NCI-H226 (cell line): ENCODE measurements around the gene CYBA.

Source experiments
- DNase-seq: peaks from one replicate; pipeline ENCODE4 v3.0.0-alpha.2; 2015

Gene CYBA

GRCh38 chr16:88650749-88651275 lies at the start of gene CYBA:
Gene CYBA, minus strand, starts transcription at chr16:88651053. Its CDS starts 40 bp downstream, at chr16:88651013.
- peak; percentile 64 for DNase-seq

- DNase-seq = no peak
These were observed 49.4 kb upstream of the CYBA start for GRCh38 chr16:88700322-88700635.

- no peak for DNase-seq
These were observed 48.3 kb upstream of the CYBA start for GRCh38 chr16:88699180-88699579.

GRCh38 chr16:88698646-88699045 lies 47.8 kb upstream of the CYBA start:
- DNase-seq = no peak

GRCh38 chr16:88697831-88698615 lies 47.2 kb upstream of the CYBA start:
- no peak for DNase-seq

DNA sequence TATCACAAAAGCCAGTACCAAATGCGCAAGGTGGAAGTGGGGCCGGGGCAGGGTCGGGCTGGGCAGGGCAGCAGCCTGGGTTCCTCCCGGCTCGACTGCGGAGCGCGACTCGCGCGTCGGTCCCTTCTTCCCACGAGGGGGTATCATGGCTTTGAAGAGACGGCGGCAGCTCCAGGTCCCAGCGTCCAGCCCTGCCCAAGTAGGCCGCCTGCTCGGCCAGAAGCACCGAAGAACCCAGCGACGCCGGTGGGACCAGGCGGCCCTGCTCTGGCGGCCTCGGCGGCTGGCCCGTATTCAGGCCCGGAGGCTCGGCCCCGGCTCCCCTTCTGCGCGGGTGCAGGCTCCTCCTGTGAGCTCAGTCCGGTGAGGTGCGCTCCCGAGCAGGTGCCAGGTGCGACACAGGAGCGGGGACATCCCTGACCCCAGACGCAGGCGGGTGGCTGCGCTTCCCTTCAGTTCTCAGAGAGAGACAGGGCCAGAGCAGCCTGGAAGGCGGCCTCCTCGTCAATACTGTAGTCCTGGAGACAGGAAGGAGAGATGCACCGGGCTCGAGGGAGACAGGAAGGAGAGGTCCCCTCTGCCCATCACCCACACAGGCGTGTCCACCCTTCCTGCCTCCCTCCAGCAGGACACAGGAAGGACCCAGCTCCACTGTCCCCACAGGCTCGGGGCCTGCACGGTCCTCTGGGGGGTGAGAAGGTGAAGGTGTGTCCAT lies 46.4 kb upstream of the CYBA start:
- DNase-seq = no peak

DNA sequence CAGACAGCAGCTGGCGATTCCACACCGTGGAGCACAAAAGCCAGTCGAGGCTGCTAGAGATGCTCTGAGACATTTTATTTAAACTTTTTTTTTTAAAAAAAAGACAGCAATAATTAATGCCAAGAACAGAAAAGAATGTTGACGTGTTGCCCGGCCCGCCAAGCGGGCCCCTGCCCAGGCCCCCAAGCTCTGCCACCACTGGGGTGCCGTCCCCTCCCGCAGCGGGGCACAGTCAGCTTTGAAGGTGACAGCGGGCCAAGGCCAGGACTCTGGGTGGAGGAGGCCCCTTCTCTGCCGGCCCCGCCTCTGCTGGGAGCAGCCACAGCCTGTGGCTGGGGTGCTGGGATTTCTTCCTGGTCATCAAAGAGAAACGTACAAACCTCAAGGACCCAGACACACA lies 45.6 kb upstream of the CYBA start:
- no peak for DNase-seq

GRCh38 chr16:88695753-88696152 lies 44.9 kb upstream of the CYBA start:
- no peak for DNase-seq

GRCh38 chr16:88695218-88695617 lies 44.4 kb upstream of the CYBA start:
- no peak for DNase-seq

- DNase-seq = no peak
These were observed 43.6 kb upstream of the CYBA start for GRCh38 chr16:88694221-88695087.

DNA sequence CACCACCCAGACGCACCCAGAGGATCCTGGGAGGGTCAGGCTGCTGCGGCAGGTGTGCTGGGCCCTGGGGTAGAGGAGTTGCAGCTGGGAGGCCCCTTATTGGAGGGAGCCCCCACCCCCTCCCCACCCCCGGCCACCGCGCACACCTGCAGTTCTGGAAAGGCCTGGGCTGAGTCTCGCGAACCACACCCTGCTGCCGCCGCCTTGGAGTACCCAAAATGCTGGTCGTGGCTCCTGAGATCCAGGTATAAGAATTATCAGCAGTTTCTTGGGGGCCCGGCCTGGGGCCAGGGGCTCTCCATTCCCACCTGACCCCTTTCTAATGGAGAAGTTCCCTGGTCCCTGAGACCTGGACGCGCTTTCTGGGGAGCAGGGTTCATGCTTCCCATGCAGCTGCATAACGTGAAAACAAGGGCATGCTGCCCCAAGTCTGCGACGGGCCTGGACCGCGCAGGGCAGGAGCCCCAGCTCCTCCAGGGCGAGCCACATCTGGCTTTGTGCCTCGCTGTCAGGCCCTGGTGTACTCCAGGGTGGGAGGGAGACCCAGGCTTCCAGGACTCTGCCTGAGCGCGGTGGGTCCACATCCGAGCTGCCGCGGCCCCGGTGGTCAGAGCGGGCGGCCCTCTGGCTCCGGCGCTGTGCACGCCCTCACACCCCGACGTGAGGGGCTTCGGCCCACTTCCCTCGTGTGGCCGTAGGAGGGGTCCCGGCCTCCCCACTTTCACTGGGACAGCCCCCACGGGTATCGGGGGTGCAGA lies 42.7 kb upstream of the CYBA start:
- no peak for DNase-seq

DNA sequence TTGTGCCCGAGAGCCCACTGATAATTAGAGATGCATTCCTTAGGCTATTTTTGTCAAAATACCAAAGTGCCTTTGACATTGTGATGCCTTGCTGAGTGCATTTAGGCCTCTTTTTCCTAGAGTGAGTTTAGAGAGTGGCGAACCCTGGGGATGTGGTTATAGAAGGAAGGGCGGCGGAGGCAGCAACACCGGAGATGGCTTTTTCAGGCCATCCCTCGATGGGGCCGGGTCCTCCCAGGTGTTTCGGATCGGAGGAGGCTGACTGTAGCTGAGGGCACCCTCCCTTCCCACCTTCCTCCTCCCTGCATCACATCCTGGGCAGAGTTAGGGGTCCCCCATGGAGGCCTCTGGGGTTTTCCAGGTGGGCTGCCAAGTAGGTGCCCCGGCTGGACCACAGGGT lies 42.0 kb upstream of the CYBA start:
- no peak for DNase-seq

DNA sequence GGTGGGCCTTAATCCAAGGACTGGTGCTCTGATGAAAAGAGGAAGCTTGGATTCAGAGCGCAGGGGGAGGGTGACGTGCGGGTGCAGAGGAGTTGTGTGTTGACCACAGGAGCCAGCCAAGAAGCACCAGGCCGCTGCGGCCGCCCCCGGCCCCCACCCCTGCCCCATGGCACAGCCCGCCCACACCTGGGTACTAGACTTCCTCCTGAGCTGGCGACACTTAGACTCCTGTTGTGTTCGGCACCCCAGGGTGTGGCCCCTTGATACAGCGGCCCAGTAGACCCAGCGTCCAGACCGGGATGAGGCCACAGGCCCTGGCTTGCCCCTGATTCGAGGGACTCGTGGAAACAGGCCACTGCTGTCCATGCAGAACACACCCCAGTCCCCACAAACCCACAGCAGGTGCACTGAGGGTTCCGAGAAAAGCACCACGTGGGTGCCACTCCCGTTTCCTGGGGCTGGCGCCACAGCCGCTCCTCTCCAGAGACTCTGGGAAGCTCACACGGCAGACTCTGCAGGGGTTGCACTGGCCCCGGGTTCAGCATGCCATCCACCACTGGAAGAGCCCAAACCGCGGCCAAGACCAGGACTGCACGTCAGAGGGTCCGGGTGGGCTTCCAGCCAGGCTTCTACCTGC lies 41.2 kb upstream of the CYBA start:
- DNase-seq = no peak

GRCh38 chr16:88691129-88691813 lies 40.4 kb upstream of the CYBA start:
- no peak for DNase-seq

DNA sequence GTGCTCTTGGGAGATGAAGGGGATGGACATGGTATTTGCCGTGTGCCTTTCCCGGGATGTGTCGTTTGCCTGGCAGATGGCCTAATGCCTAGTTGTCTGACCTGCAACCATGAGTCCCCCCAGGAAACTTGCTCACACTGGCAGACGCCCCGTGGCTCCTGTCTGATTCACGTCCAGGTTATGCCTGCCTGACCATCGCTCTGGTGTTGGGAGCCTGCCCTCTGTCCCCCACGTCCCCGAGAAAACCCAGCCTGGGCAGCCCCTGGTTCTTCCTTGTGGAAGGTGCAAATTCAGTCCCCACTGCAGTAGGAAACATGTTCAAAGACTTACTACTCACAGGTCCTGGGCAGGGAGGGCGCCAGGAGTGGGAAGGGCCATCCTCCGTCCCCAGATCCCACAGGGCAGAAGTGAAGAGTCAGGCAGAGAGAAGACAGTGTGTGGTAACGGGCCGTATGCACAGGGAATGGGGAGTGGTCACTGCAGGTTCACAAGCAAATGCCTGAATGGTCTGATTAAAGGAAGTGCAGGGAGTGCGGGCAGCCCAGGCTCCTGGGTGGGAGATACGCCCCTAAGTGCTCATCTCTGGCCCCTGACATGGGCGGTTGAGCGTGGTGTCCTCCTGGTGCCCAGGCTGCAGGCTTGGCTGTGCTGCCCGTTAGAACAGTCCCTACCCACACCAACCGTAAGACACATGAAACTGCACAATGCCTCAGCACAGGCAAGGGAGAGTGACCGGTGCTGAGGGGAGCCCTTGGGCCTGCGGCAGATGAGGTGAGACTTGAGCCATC lies 39.7 kb upstream of the CYBA start:
- no peak for DNase-seq

GRCh38 chr16:88688013-88688778 lies 37.3 kb upstream of the CYBA start:
- peak; percentile 75 for DNase-seq

- no peak for DNase-seq
These were observed 36.8 kb upstream of the CYBA start for GRCh38 chr16:88687676-88688012.

GRCh38 chr16:88687254-88687576 lies 36.4 kb upstream of the CYBA start:
- no peak for DNase-seq

DNA sequence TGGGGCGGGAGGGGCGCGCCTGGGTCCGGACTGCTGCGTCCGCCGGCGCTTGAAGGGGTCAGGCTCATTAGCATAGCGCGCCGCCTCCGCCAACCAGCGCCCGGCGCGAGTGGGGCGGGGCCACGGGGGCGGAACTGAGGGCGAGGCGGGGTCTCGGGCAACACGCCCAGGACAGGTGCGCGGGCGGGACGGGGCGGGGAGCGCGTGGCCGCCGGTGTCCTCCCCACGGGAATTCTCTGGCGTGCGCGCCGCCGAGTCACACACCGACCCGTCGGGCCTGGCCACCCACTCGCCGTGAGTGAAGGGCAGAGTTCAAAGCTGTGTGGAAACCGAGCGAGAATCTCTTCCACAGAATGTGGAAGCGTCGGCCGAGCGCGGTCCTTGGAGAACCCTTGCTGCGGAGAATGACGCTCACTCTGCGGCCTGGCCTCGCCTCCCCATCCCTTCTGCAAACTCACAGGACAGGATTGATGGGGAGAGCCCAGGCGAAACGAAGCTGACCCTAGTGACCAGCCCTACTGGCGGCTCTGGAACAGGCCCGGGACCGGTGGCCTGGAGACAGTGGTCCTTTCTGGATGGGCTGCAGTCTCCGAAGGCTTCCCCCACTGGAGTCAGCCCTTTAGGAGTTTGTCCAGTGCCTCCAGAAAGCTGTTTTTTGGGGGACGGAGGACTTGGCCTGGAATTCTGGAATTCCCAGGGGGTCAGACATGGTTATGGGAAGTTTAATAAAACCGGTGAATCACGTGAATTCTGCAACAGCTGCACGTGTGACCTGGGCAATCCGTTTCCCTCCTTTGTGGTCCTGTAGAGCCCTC lies 35.8 kb upstream of the CYBA start, which contains the start of gene SNAI3:
SNAI3 (minus strand) TSS at position 69 of the 815 bp plus-strand sequence. CDS start 101 bp downstream, outside the sequence.
- DNase-seq = peak; percentile 78
